Lower leg skin (tissue), 4 donors: Measurements from ENCODE around the gene NFKBIE. TPM values are rescaled to one million over a fixed set of nuclear protein-coding genes. Genes with fewer than 3 reads are reported as not detected.
"Not testable (repeated sequence)": the region's sequence is repeated elsewhere in the genome, so short reads cannot be mapped to it uniquely, and the experiment has no call there.

Experiments
- DNase-seq, 2 donors: peaks; one replicate each; pipeline ENCODE4 v3.0.0-alpha.2; 2019; ENCODE audit warnings: low spot score in 2 of 2
- H3K4me3 ChIP-seq: fragments of 200-600 bp; sonication (generic); 2 replicates; pipeline ENCODE4 v1.5.1; 2017; ENCODE audit warnings: mild to moderate bottlenecking, low read depth; ENCODE audit not compliant: poor library complexity, severe bottlenecking
- CTCF ChIP-seq, 3 donors: fragments of 450-650 bp; IDR thresholded peaks; one replicate each; pipeline ENCODE4 v1.5.1; 2016; ENCODE audit warnings: antibody characterized with exemption in 3 of 3, mild to moderate bottlenecking in 3 of 3, moderate library complexity in 2 of 3
- POLR2A ChIP-seq, 2 donors: fragments of 450-650 bp; IDR thresholded peaks; one replicate each; pipeline ENCODE4 v1.6.1; 2016 to 2017; ENCODE audit warnings: antibody characterized with exemption in 2 of 2, mild to moderate bottlenecking in 1 of 2, moderate library complexity in 1 of 2
- WGBS, 2 donors: methylation state at CpG; one replicate each; pipeline ENCODE4 v1.1.5; 2018; 5-methylcytosine and 5-hydroxymethylcytosine counted together
- intact Hi-C: fragments of 100-400 bp; cut with DNase I; formaldehyde crosslinking; loops from one replicate; pipeline ENCODE4 v1.15.0; 2023; ENCODE audit warnings: low total_unique reads
- total RNA-seq, 4 donors: library from RNA; depleted of rRNA; stranded (reverse); fragments of >200 nt; gene quantifications; one replicate each; pipeline ENCODE4 v1.1.0, GENCODE V29; 2016

NFKBIE gene
- total RNA-seq, 4 donors from 2014 or later = 10.8 to 21.1 (median 17.3) TPM

- TF ChIP-seq CTCF (IDR thresholded peaks at IDR 0.05) (peak in 1 of 3 donors; percentile 42), POLR2A (IDR thresholded peaks at IDR 0.05) (no peak)
- peak; percentile 72 to 93 for DNase-seq
- 24 to 30% methylated on average over 5 of the region's 5 CpGs for WGBS, 2 donors
- intact Hi-C loops = loop anchor here (5.0 kb wide), 1 partner anchor 62 kb away; no protein-coding TSS in a partner anchor
- no peak overlapping the region for H3K4me3 ChIP-seq
These were observed 31.0 kb downstream of the NFKBIE start for GRCh38 chr6:44234101-44235025.

GRCh38 chr6:44233567-44234100 lies 31.7 kb downstream of the NFKBIE start:
- TF ChIP-seq CTCF (IDR thresholded peaks at IDR 0.05) (no peak), POLR2A (IDR thresholded peaks at IDR 0.05) (no peak)
- intact Hi-C loops = no loop called here
- no peak for DNase-seq
- no peak overlapping the region for H3K4me3 ChIP-seq
- WGBS, 2 donors = 56 to 60% methylated on average over 11 to 14 of the region's 14 CpGs

GRCh38 chr6:44232676-44233566 lies 32.4 kb downstream of the NFKBIE start:
- 80 to 82% methylated on average over 15 to 16 of the region's 16 CpGs for WGBS, 2 donors
- DNase-seq = no peak
- H3K4me3 ChIP-seq = no peak overlapping the region
- no peak for TF ChIP-seq POLR2A (IDR thresholded peaks at IDR 0.05)
- no peak for TF ChIP-seq CTCF (IDR thresholded peaks at IDR 0.05)
- intact Hi-C loops = no loop called here

DNA sequence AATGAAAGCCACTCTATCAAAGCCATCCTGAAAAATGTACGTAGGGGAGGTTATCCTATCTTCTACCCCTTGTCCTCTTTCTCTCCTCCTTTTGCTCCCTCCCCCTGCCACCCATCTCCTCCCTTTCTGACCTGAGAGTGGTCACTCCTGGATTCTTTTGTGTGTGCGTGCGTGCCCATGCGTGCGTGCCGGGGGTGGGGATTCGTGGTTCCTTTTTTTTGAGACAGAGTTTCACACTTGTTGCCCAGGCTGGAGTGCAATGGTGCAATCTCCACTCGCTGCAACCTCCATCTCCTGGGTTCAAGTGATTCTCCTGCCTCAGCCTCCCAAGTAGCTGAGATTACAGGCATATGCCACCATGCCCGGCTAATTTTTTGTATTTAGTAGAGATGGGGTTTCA lies 33.9 kb downstream of the NFKBIE start:
- intact Hi-C loops, DNase-seq, H3K4me3 ChIP-seq: not testable (repeated sequence)
- WGBS, 2 donors = 87 to 92% methylated on average over 9 of the region's 9 CpGs

- intact Hi-C loops = no loop called here
- WGBS, 2 donors = 92 to 95% methylated on average over 10 of the region's 10 CpGs
- no peak overlapping the region for H3K4me3 ChIP-seq
- no peak for DNase-seq
- no peak for TF ChIP-seq CTCF (IDR thresholded peaks at IDR 0.05)
- TF ChIP-seq POLR2A (IDR thresholded peaks at IDR 0.05) = no peak
These were observed 35.2 kb downstream of the NFKBIE start for GRCh38 chr6:44230034-44230675.
